ENCODE results near the gene EML4. TPM values are rescaled to one million over a fixed set of nuclear protein-coding genes. Genes with fewer than 3 reads are reported as not detected.

The EML4 gene
- total RNA-seq, 1 experiment from 2014 or later = 52.0 TPM

- Histone ChIP-seq H3K9me3 (ENCODE audit: insufficient read depth, low read depth) (no peaks in the 10 kb centered on the region), H3K4me2 (no peak overlapping the region), H3K27me3 (ENCODE audit: insufficient read depth, low read depth) (no peaks in the 10 kb centered on the region), H3K4me1 (replicated peaks; ENCODE audit: insufficient read depth) (peaks cover 6% of the 10 kb centered on the region; the same call in 1 of the 2 replicates), H3K4me3 (no peak overlapping the region), H3K9me2 (ENCODE audit: insufficient read depth) (no peaks in the 10 kb centered on the region), H3K27ac (no peak overlapping the region), H2AFZ (no peak overlapping the region), H4K20me1 (ENCODE audit: insufficient read depth) (peaks cover 4% of the 10 kb centered on the region; the same call in 1 of the 2 replicates), H3K36me3 (ENCODE audit: low read depth) (no peaks in the 10 kb centered on the region), H3K79me2 (ENCODE audit: low read depth) (peaks cover 30% of the 10 kb centered on the region), H3F3A (ENCODE audit: insufficient read depth, low read depth) (peaks cover 7% of the 10 kb centered on the region; the same call in 1 of the 2 replicates)
- CTCF ChIA-PET = no interaction called here
- TF ChIP-seq CTCF (conservative IDR thresholded peaks at IDR 0.05) (no peak), EZH2 (IDR thresholded peaks at IDR 0.05; ENCODE audit: low read depth) (no peak)
- intact Hi-C loops (cut with micrococcal nuclease; ENCODE audit: unreplicated experiment) = no loop called here
- no TSS peak for BruUV-seq (replicated peaks)
- POLR2A ChIA-PET (ENCODE audit: unreplicated experiment) = no interaction called here
- no peak for DNase-seq
Measured at GRCh38 chr2:42236911-42237310, 67.8 kb downstream of the EML4 start.

- TF ChIP-seq CTCF (conservative IDR thresholded peaks at IDR 0.05) (peak; percentile 69), EZH2 (IDR thresholded peaks at IDR 0.05; ENCODE audit: low read depth) (no peak)
- DNase-seq = peak; percentile 32 to 43
- peak overlapping the region; percentile 13; the same call in 1 of the 2 replicates for H3K27ac ChIP-seq
- ChIA-PET CTCF (interaction anchor here (0.6 to 0.7 kb wide), 5 partner anchors 90 to 424 kb away, joined by 4 to 12 read pairs (median 8); no protein-coding TSS in a partner anchor), POLR2A (ENCODE audit: unreplicated experiment) (no interaction called here)
- H3K4me2 ChIP-seq = no peak overlapping the region
- H3K79me2 ChIP-seq (ENCODE audit: low read depth) = peaks cover 34% of the 10 kb centered on the region
- no TSS peak for BruUV-seq (replicated peaks)
- H2AFZ ChIP-seq = no peak overlapping the region
- no peaks in the 10 kb centered on the region for H3K36me3 ChIP-seq (ENCODE audit: low read depth)
- H3F3A ChIP-seq (ENCODE audit: insufficient read depth, low read depth) = peaks cover 12% of the 10 kb centered on the region; the same call in 1 of the 2 replicates
- H3K4me3 ChIP-seq = no peak overlapping the region
- peaks cover 4% of the 10 kb centered on the region; the same call in 1 of the 2 replicates for H4K20me1 ChIP-seq (ENCODE audit: insufficient read depth)
- no peaks in the 10 kb centered on the region for H3K9me2 ChIP-seq (ENCODE audit: insufficient read depth)
- intact Hi-C loops (cut with micrococcal nuclease; ENCODE audit: unreplicated experiment) = loop anchor here (1.0 kb wide), 1 partner anchor 142 kb away; no protein-coding TSS in a partner anchor
- H3K9me3 ChIP-seq (ENCODE audit: insufficient read depth, low read depth) = no peaks in the 10 kb centered on the region
- H3K4me1 ChIP-seq (replicated peaks; ENCODE audit: insufficient read depth) = peaks cover 6% of the 10 kb centered on the region; the same call in 1 of the 2 replicates
- H3K27me3 ChIP-seq (ENCODE audit: insufficient read depth, low read depth) = no peaks in the 10 kb centered on the region
Measured at GRCh38 chr2:42238644-42239288, 69.6 kb downstream of the EML4 start.

- ChIA-PET CTCF (interaction anchor here (0.6 to 0.7 kb wide), 5 partner anchors 90 to 424 kb away, joined by 4 to 12 read pairs (median 8); no protein-coding TSS in a partner anchor), POLR2A (ENCODE audit: unreplicated experiment) (no interaction called here)
- peak overlapping the region; percentile 13; the same call in 1 of the 2 replicates for H3K27ac ChIP-seq
- TF ChIP-seq EZH2 (IDR thresholded peaks at IDR 0.05; ENCODE audit: low read depth) (no peak), CTCF (conservative IDR thresholded peaks at IDR 0.05) (no peak)
- peak in 1 of 2 experiments; percentile 58 for DNase-seq
- no peak overlapping the region for H3K4me2 ChIP-seq
- H3K9me2 ChIP-seq (ENCODE audit: insufficient read depth) = no peaks in the 10 kb centered on the region
- H3K36me3 ChIP-seq (ENCODE audit: low read depth) = no peaks in the 10 kb centered on the region
- intact Hi-C loops (cut with micrococcal nuclease; ENCODE audit: unreplicated experiment) = no loop called here
- H4K20me1 ChIP-seq (ENCODE audit: insufficient read depth) = peaks cover 5% of the 10 kb centered on the region; the same call in 1 of the 2 replicates
- H3K9me3 ChIP-seq (ENCODE audit: insufficient read depth, low read depth) = no peaks in the 10 kb centered on the region
- BruUV-seq (replicated peaks) = no TSS peak
- H3K79me2 ChIP-seq (ENCODE audit: low read depth) = peaks cover 31% of the 10 kb centered on the region
- no peaks in the 10 kb centered on the region for H3K27me3 ChIP-seq (ENCODE audit: insufficient read depth, low read depth)
- H3K4me3 ChIP-seq = no peak overlapping the region
- no peak overlapping the region for H2AFZ ChIP-seq
- H3K4me1 ChIP-seq (replicated peaks; ENCODE audit: insufficient read depth) = 0 out of 2 replicates have a peak, but pooled peaks cover 6% of the 10 kb centered on the region
- H3F3A ChIP-seq (ENCODE audit: insufficient read depth, low read depth) = peaks cover 13% of the 10 kb centered on the region; the same call in 1 of the 2 replicates
Measured at GRCh38 chr2:42239289-42239661, 70.1 kb downstream of the EML4 start.
